ENCODE data around the gene GPC3. TPM values are rescaled to one million over a fixed set of nuclear protein-coding genes. Genes with fewer than 3 reads are reported as not detected.

The GPC3 gene
- total and polyA plus RNA-seq, 2 donors (not counting 3 experiments of a cell fraction or from before 2014, with no cell fraction given): not detected

GRCh38 chrX:133815496-133815895 is 169.9 kb downstream of the GPC3 start:
- ChIA-PET CTCF (no interaction called here), POLR2A (no interaction called here)
- H3K27ac ChIP-seq (ENCODE audit: insufficient read depth, low read depth, low read length): no peak overlapping the region
- H3K27me3 ChIP-seq (ENCODE audit: control insufficient read depth in 2 of 2, insufficient read depth in 2 of 2, low read length in 2 of 2): no peaks in the 10 kb centered on the region
- H3K4me1 ChIP-seq (ENCODE audit: control insufficient read depth, extremely low read depth, insufficient read depth, low read length): no peaks in the 10 kb centered on the region
- no peak overlapping the region for H2AFZ ChIP-seq (ENCODE audit: low read depth, low read length)
- H3K4me3 ChIP-seq (replicated peaks in 1 of 3; ENCODE audit: insufficient read depth in 1 of 3, low read depth in 1 of 3, low read length in 3 of 3): no peak overlapping the region
- DNase-seq (ENCODE audit: low read depth, low spot score): no peak
- H3K36me3 ChIP-seq (ENCODE audit: control insufficient read depth in 2 of 2, extremely low read depth in 1 of 2, insufficient read depth in 2 of 2, low read length in 2 of 2): no peaks in the 10 kb centered on the region
- H4K20me1 ChIP-seq (replicated peaks; ENCODE audit: control insufficient read depth, extremely low read depth, insufficient read depth, low read length): no peaks in the 10 kb centered on the region
- no peak for FAIRE-seq
- no peak overlapping the region for H3K4me2 ChIP-seq (ENCODE audit: insufficient read depth, low read length)
- H3K79me2 ChIP-seq (ENCODE audit: control insufficient read depth, insufficient read depth, low read length): no peaks in the 10 kb centered on the region
- no peaks in the 10 kb centered on the region for H3K9me3 ChIP-seq (replicated peaks; ENCODE audit: control insufficient read depth, insufficient read depth, low read length)
- BruUV-seq (replicated peaks): no TSS peak
- TF ChIP-seq CTCF (IDR thresholded peaks at IDR 0.05; ENCODE audit: extremely low read depth in 1 of 2, insufficient read depth in 1 of 2, low read depth in 1 of 2, low read length in 2 of 2) (no peak), JUN (IDR thresholded peaks at IDR 0.05; ENCODE audit: borderline replicate concordance, insufficient read depth, insufficient read length, low read depth) (no peak)
- dilution Hi-C loops (cut with MboI; ENCODE audit: extremely low pct_ligation_motif_present, low sequenced_read_pairs): no loop called here
- no peaks in the 10 kb centered on the region for H3K9me1 ChIP-seq (replicated peaks; ENCODE audit: control insufficient read depth, extremely low read depth, insufficient read depth, low read length)
- intact Hi-C loops (cut with micrococcal nuclease): no loop called here
- no peak overlapping the region for H3K9ac ChIP-seq (replicated peaks; ENCODE audit: extremely low read depth, insufficient read depth, low read length)

GRCh38 chrX:133813971-133814370 is 171.4 kb downstream of the GPC3 start:
- BruUV-seq (replicated peaks): no TSS peak
- ChIA-PET CTCF (no interaction called here), POLR2A (no interaction called here)
- H3K27ac ChIP-seq (ENCODE audit: insufficient read depth, low read depth, low read length): no peak overlapping the region
- H3K36me3 ChIP-seq (ENCODE audit: control insufficient read depth in 2 of 2, extremely low read depth in 1 of 2, insufficient read depth in 2 of 2, low read length in 2 of 2): no peaks in the 10 kb centered on the region
- H3K9me3 ChIP-seq (replicated peaks; ENCODE audit: control insufficient read depth, insufficient read depth, low read length): no peaks in the 10 kb centered on the region
- H3K4me3 ChIP-seq (replicated peaks in 1 of 3; ENCODE audit: insufficient read depth in 1 of 3, low read depth in 1 of 3, low read length in 3 of 3): no peak overlapping the region
- no peak overlapping the region for H3K4me2 ChIP-seq (ENCODE audit: insufficient read depth, low read length)
- H3K27me3 ChIP-seq (ENCODE audit: control insufficient read depth in 2 of 2, insufficient read depth in 2 of 2, low read length in 2 of 2): no peaks in the 10 kb centered on the region
- H3K9ac ChIP-seq (replicated peaks; ENCODE audit: extremely low read depth, insufficient read depth, low read length): no peak overlapping the region
- no peaks in the 10 kb centered on the region for H3K79me2 ChIP-seq (ENCODE audit: control insufficient read depth, insufficient read depth, low read length)
- no peaks in the 10 kb centered on the region for H4K20me1 ChIP-seq (replicated peaks; ENCODE audit: control insufficient read depth, extremely low read depth, insufficient read depth, low read length)
- FAIRE-seq (no peak), DNase-seq (ENCODE audit: low read depth, low spot score) (no peak)
- no peaks in the 10 kb centered on the region for H3K4me1 ChIP-seq (ENCODE audit: control insufficient read depth, extremely low read depth, insufficient read depth, low read length)
- H2AFZ ChIP-seq (ENCODE audit: low read depth, low read length): no peak overlapping the region
- no peaks in the 10 kb centered on the region for H3K9me1 ChIP-seq (replicated peaks; ENCODE audit: control insufficient read depth, extremely low read depth, insufficient read depth, low read length)
- dilution Hi-C loops (cut with MboI; ENCODE audit: extremely low pct_ligation_motif_present, low sequenced_read_pairs) (no loop called here), intact Hi-C loops (cut with micrococcal nuclease) (no loop called here)
- TF ChIP-seq CTCF (IDR thresholded peaks at IDR 0.05; ENCODE audit: extremely low read depth in 1 of 2, insufficient read depth in 1 of 2, low read depth in 1 of 2, low read length in 2 of 2): no peak
- TF ChIP-seq EZH2 (IDR thresholded peaks at IDR 0.05; ENCODE audit: borderline replicate concordance, low read depth, low read length, severe bottlenecking): no peak
- no peak for TF ChIP-seq JUN (IDR thresholded peaks at IDR 0.05; ENCODE audit: borderline replicate concordance, insufficient read depth, insufficient read length, low read depth)
- TF ChIP-seq POLR2AphosphoS5 (IDR thresholded peaks at IDR 0.05; ENCODE audit: insufficient read depth, low read depth, low read length): no peak
- TF ChIP-seq GATA2 (IDR thresholded peaks at IDR 0.05; ENCODE audit: insufficient read depth, insufficient read length, low read depth, low read length): no peak
- TF ChIP-seq POLR2A (IDR thresholded peaks at IDR 0.05; ENCODE audit: low read depth, low read length): no peak
- TF ChIP-seq FOS (IDR thresholded peaks at IDR 0.05; ENCODE audit: borderline replicate concordance, insufficient read depth, low read length): no peak
- TF ChIP-seq MAX (IDR thresholded peaks at IDR 0.05; ENCODE audit: insufficient read depth, insufficient read length): no peak
- no peak for TF ChIP-seq MYC (IDR thresholded peaks at IDR 0.05; ENCODE audit: low read depth, low read length)
